NCI-H1048 (cell line): ENCODE measurements around the gene USP17L20.
"Not testable (repeated sequence)": the region's sequence is repeated elsewhere in the genome, so short reads cannot be mapped to it uniquely, and the experiment has no call there.

Experiments
- DNase-seq: peaks from one replicate; lab custom pipeline; 2025; lab: John Stamatoyannopoulos, UW

The USP17L20 gene, protein sequence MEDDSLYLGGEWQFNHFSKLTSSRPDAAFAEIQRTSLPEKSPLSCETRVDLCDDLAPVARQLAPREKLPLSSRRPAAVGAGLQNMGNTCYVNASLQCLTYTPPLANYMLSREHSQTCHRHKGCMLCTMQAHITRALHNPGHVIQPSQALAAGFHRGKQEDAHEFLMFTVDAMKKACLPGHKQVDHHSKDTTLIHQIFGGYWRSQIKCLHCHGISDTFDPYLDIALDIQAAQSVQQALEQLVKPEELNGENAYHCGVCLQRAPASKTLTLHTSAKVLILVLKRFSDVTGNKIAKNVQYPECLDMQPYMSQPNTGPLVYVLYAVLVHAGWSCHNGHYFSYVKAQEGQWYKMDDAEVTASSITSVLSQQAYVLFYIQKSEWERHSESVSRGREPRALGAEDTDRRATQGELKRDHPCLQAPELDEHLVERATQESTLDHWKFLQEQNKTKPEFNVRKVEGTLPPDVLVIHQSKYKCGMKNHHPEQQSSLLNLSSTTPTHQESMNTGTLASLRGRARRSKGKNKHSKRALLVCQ

DNA sequence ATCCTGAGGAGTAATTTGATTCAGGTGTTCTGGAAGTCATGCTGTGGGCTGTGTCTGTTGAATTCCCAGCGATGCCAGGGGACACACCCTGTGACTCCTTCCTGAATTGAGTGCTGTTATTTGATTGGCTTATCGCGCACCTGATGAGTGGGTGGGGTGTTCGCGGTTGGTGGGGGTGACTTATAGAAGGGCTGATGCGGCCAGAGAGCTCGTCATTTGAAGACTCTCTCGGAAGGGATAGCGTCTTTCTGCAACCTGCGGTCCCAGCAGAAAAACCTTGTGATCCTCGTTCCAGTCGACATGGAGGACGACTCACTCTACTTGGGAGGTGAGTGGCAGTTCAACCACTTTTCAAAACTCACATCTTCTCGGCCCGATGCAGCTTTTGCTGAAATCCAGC is at the start of gene USP17L20:
USP17L20 (plus strand) TSS at position 301 of the 400 bp plus-strand sequence; CDS start at position 301, 0 bp downstream.
- DNase-seq = not testable (repeated sequence)

DNA sequence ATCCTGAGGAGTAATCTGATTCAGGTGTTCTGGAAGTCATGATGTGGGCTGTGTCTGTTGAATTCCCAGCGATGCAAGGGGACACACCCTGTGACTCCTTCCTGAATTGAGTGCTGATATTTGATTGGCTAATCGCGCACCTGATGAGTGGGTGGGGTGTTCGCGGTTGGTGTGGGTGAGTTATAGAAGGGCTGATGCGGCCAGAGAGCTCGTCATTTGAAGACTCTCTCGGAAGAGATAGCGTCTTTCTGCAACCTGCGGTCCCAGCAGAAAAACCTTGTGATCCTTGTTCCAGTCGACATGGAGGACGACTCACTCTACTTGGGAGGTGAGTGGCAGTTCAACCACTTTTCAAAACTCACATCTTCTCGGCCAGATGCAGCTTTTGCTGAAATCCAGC is 47.6 kb upstream of the USP17L20 start, which contains the start of gene USP17L10:
USP17L10 (plus strand) TSS at position 301 of the 400 bp plus-strand sequence; CDS start at position 301, 0 bp downstream.
- DNase-seq = not testable (repeated sequence)

DNA sequence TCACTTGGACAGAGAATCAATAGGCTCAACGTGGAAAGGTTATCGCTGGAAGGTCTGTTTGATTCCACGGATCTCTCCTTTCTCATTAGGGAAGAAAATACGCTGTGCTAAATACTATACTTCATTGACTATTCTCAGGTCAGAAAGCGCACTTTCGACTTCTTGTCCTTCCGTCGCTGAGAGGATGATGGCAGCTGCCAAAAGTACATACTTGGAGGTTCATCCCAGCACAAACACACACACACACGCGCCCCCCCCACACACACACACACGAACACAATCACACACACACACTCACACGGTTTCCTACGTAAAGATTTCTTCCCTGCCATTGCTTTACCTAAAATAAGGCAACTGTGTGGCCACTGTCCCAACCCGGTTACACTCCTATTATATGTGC is 43.2 kb upstream of the USP17L20 start:
- DNase-seq = not testable (repeated sequence)

DNA sequence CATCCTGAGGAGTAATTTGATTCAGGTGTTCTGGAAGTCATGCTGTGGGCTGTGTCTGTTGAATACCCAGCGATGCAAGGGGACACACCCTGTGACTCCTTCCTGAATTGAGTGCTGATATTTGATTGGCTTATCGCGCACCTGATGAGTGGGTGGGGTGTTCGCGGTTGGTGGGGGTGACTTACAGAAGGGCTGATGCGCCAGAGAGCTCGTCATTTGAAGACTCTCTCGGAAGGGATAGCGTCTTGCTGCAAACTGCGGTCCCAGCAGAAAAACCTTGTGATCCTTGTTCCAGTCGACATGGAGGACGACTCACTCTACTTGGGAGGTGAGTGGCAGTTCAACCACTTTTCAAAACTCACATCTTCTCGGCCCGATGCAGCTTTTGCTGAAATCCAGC is 42.8 kb upstream of the USP17L20 start, which contains the start of gene USP17L11:
USP17L11 (plus strand) TSS at position 301 of the 400 bp plus-strand sequence; CDS start at position 301, 0 bp downstream.
- not testable (repeated sequence) for DNase-seq

DNA sequence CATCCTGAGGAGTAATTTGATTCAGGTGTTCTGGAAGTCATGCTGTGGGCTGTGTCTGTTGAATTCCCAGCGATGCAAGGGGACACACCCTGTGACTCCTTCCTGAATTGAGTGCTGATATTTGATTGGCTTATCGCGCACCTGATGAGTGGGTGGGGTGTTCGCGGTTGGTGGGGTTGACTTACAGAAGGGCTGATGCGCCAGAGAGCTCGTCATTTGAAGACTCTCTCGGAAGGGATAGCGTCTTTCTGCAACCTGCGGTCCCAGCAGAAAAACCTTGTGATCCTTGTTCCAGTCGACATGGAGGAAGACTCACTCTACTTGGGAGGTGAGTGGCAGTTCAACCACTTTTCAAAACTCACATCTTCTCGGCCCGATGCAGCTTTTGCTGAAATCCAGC is 38.1 kb upstream of the USP17L20 start, which contains the start of gene USP17L12:
USP17L12 (plus strand) TSS at position 301 of the 400 bp plus-strand sequence; CDS start at position 301, 0 bp downstream.
- not testable (repeated sequence) for DNase-seq

DNA sequence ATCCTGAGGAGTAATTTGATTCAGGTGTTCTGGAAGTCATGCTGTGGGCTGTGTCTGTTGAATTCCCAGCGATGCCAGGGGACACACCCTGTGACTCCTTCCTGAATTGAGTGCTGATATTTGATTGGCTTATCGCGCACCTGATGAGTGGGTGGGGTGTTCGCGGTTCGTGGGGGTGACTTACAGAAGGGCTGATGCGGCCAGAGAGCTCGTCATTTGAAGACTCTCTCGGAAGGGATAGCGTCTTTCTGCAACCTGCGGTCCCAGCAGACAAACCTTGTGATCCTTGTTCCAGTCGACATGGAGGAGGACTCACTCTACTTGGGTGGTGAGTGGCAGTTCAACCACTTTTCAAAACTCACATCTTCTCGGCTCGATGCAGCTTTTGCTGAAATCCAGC is 33.3 kb upstream of the USP17L20 start, which contains the start of gene USP17L13:
USP17L13 (plus strand) TSS at position 301 of the 400 bp plus-strand sequence; CDS start at position 301, 0 bp downstream.
- DNase-seq = not testable (repeated sequence)

DNA sequence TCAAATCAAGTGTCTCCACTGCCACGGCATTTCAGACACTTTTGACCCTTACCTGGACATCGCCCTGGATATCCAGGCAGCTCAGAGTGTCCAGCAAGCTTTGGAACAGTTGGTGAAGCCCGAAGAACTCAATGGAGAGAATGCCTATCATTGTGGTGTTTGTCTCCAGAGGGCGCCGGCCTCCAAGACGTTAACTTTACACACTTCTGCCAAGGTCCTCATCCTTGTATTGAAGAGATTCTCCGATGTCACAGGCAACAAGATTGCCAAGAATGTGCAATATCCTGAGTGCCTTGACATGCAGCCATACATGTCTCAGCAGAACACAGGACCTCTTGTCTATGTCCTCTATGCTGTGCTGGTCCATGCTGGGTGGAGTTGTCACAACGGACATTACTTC is 27.7 kb upstream of the USP17L20 start:
- not testable (repeated sequence) for DNase-seq

DNA sequence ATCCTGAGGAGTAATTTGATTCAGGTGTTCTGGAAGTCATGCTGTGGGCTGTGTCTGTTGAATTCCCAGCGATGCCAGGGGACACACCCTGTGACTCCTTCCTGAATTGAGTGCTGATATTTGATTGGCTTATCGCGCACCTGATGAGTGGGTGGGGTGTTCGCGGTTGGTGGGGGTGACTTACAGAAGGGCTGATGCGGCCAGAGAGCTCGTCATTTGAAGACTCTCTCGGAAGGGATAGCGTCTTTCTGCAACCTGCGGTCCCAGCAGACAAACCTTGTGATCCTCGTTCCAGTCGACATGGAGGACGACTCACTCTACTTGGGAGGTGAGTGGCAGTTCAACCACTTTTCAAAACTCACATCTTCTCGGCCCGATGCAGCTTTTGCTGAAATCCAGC is 23.8 kb upstream of the USP17L20 start, which contains the start of gene USP17L15:
USP17L15 (plus strand) TSS at position 301 of the 400 bp plus-strand sequence; CDS start at position 301, 0 bp downstream.
- not testable (repeated sequence) for DNase-seq

DNA sequence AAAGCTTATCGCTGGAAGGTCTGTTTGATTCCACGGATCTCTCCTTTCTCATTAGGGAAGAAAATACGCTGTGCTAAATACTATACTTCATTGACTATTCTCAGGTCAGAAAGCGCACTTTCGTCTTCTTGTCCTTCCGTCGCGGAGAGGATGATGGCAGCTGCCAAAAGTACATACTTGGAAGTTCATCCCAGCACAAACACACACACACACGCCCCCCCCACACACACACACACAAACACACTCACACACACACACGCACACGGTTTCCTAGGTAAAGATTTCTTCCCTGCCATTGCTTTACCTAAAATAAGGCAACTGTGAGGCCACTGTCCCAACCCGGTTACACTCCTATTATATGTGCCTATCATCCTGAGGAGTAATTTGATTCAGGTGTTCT is 19.5 kb upstream of the USP17L20 start:
- not testable (repeated sequence) for DNase-seq

DNA sequence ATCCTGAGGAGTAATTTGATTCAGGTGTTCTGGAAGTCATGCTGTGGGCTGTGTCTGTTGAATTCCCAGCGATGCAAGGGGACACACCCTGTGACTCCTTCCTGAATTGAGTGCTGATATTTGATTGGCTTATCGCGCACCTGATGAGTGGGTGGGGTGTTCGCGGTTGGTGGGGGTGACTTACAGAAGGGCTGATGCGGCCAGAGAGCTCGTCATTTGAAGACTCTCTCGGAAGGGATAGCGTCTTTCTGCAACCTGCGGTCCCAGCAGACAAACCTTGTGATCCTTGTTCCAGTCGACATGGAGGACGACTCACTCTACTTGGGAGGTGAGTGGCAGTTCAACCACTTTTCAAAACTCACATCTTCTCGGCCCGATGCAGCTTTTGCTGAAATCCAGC is 14.3 kb upstream of the USP17L20 start, which contains the start of gene USP17L17:
USP17L17 (plus strand) TSS at position 301 of the 400 bp plus-strand sequence; CDS start at position 301, 0 bp downstream.
- not testable (repeated sequence) for DNase-seq

DNA sequence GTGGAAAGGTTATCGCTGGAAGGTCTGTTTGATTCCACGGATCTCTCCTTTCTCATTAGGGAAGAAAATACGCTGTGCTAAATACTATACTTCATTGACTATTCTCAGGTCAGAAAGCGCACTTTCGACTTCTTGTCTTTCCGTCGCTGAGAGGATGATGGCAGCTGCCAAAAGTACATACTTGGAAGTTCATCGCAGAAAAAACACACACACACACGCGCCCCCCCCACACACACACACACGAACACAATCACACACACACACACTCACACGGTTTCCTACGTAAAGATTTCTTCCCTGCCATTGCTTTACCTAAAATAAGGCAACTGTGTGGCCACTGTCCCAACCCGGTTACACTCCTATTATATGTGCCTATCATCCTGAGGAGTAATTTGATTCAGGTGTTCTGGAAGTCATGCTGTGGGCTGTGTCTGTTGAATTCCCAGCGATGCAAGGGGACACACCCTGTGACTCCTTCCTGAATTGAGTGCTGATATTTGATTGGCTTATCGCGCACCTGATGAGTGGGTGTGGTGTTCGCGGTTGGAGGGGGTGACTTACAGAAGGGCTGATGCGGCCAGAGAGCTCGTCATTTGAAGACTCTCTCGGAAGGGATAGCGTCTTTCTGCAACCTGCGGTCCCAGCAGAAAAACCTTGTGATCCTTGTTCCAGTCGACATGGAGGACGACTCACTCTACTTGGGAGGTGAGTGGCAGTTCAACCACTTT is 9.8 kb upstream of the USP17L20 start, which contains the start of gene USP17L18:
USP17L18 (plus strand) TSS at position 678 of the 728 bp plus-strand sequence; CDS start at position 678, 0 bp downstream.
- DNase-seq = not testable (repeated sequence)

DNA sequence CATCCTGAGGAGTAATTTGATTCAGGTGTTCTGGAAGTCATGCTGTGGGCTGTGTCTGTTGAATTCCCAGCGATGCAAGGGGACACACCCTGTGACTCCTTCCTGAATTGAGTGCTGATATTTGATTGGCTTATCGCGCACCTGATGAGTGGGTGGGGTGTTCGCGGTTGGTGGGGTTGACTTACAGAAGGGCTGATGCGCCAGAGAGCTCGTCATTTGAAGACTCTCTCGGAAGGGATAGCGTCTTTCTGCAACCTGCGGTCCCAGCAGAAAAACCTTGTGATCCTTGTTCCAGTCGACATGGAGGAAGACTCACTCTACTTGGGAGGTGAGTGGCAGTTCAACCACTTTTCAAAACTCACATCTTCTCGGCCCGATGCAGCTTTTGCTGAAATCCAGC is 4.8 kb upstream of the USP17L20 start, which contains the start of gene USP17L19:
USP17L19 (plus strand) TSS at position 301 of the 400 bp plus-strand sequence; CDS start at position 301, 0 bp downstream.
- not testable (repeated sequence) for DNase-seq

DNA sequence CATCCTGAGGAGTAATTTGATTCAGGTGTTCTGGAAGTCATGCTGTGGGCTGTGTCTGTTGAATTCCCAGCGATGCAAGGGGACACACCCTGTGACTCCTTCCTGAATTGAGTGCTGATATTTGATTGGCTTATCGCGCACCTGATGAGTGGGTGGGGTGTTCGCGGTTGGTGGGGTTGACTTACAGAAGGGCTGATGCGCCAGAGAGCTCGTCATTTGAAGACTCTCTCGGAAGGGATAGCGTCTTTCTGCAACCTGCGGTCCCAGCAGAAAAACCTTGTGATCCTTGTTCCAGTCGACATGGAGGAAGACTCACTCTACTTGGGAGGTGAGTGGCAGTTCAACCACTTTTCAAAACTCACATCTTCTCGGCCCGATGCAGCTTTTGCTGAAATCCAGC is 4.6 kb downstream of the USP17L20 start, which contains the start of gene USP17L21:
USP17L21 (plus strand) TSS at position 301 of the 400 bp plus-strand sequence; CDS start at position 301, 0 bp downstream.
- DNase-seq = not testable (repeated sequence)

DNA sequence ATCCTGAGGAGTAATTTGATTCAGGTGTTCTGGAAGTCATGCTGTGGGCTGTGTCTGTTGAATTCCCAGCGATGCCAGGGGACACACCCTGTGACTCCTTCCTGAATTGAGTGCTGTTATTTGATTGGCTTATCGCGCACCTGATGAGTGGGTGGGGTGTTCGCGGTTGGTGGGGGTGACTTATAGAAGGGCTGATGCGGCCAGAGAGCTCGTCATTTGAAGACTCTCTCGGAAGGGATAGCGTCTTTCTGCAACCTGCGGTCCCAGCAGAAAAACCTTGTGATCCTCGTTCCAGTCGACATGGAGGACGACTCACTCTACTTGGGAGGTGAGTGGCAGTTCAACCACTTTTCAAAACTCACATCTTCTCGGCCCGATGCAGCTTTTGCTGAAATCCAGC is 9.4 kb downstream of the USP17L20 start, which contains the start of gene USP17L22:
USP17L22 (plus strand) TSS at position 301 of the 400 bp plus-strand sequence; CDS start at position 301, 0 bp downstream.
- not testable (repeated sequence) for DNase-seq

DNA sequence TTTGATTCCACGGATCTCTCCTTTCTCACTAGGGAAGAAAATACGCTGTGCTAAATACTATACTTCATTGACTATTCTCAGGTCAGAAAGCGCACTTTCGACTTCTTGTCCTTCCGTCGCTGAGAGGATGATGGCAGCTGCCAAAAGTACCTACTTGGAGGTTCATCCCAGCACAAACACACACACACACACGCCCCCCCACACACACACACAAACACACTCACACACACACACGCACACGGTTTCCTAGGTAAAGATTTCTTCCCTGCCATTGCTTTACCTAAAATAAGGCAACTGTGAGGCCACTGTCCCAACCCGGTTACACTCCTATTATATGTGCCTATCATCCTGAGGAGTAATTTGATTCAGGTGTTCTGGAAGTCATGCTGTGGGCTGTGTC is 13.8 kb downstream of the USP17L20 start:
- not testable (repeated sequence) for DNase-seq
